Transverse colon (tissue), 4 donors: ENCODE data around the gene ZMIZ1. TPM values are rescaled to one million over a fixed set of nuclear protein-coding genes. Genes with fewer than 3 reads are reported as not detected.

ENCODE experiments used
- DNase-seq: peaks from one replicate; pipeline ENCODE4 v3.0.0-alpha.2; 2019
- H3K27ac ChIP-seq, 4 donors: fragments of 200-600 bp; sonication (generic); 2 replicates each; pipeline ENCODE4 v1.5.1; 2016 to 2018; ENCODE audit warnings: inconsistent platforms in 4 of 4
- H3K27me3 ChIP-seq: fragments of 200-600 bp; sonication (generic); 2 replicates; pipeline ENCODE4 v1.5.1; 2017; ENCODE audit warnings: inconsistent platforms
- H3K36me3 ChIP-seq, 4 donors: fragments of 200-600 bp; sonication (generic); 2 replicates each; pipeline ENCODE4 v1.5.1; 2017 to 2019; ENCODE audit warnings: inconsistent platforms in 4 of 4
- H3K4me1 ChIP-seq, 4 donors: fragments of 200-600 bp; sonication (generic); 2 replicates each; pipeline ENCODE4 v1.5.1; 2017 to 2020; ENCODE audit warnings: inconsistent platforms in 4 of 4
- H3K4me3 ChIP-seq, 4 donors: fragments of 200-600 bp; sonication (generic); 1 replicate in 1 of 4; 2 replicates in 3 of 4; pipeline versions ENCODE4 v1.5.1 to v1.6.1; 2017 to 2019; ENCODE audit warnings: inconsistent platforms in 4 of 4
- H3K9me3 ChIP-seq, 2 donors: fragments of 200-600 bp; sonication (generic); 2 replicates each; pipeline ENCODE4 v1.5.1; 2017 to 2019; ENCODE audit warnings: inconsistent platforms in 2 of 2
- CTCF ChIP-seq, 5 experiments: fragments of 200-600 bp in 3 of 5; fragments of 450-650 bp in 2 of 5; sonication (generic) in 3 of 5; IDR thresholded peaks; 1 replicate in 2 of 5; 2 replicates in 3 of 5; pipeline ENCODE4 v1.5.1; 2016 to 2017; ENCODE audit warnings: antibody characterized with exemption in 5 of 5, inconsistent platforms in 3 of 5, mild to moderate bottlenecking in 2 of 5, moderate library complexity in 1 of 5
- EP300 ChIP-seq: sonication (generic); formaldehyde crosslinking; IDR thresholded peaks from one replicate; pipeline ENCODE4 v1.6.1; 2017; ENCODE audit warnings: antibody characterized with exemption, low read depth
- POLR2A ChIP-seq: fragments of 450-650 bp; IDR thresholded peaks from one replicate; pipeline ENCODE4 v1.6.1; 2016; ENCODE audit warnings: antibody characterized with exemption, mild to moderate bottlenecking, moderate library complexity
- POLR2AphosphoS5 ChIP-seq, 3 donors: sonication (generic); formaldehyde crosslinking; IDR thresholded peaks; one replicate each; pipeline ENCODE4 v1.6.1; 2016; ENCODE audit warnings: antibody characterized with exemption in 3 of 3
- WGBS, 2 donors: methylation state at CpG; one replicate each; pipeline ENCODE4 v1.1.5; 2018; ENCODE audit warnings: low coverage in 1 of 2; 5-methylcytosine and 5-hydroxymethylcytosine counted together
- in situ Hi-C, 4 donors: fragments of 200-750 bp; cut with MboI; loops; one replicate each; pipeline versions ENCODE4 v1.15.0 to v1.15.1; 2017; ENCODE audit warnings: low sequenced_read_pairs in 3 of 4, low pct_ligation_motif_present in 1 of 4, low pct_unique_long_range_greater_than_20kb in 1 of 4
- intact Hi-C: fragments of 100-400 bp; cut with DNase I; formaldehyde crosslinking; loops from one replicate; pipeline ENCODE4 v1.15.1; 2023; ENCODE audit warnings: low total_unique reads
- total RNA-seq, 4 donors: library from RNA; depleted of rRNA; stranded (reverse); fragments of >200 nt; gene quantifications; one replicate each; pipeline ENCODE4 v1.1.0, GENCODE V29; 2016

Gene ZMIZ1
- total RNA-seq, 4 donors from 2014 or later: 32.0 to 108 (median 63.0) TPM

- in situ Hi-C loops (no loop called here), intact Hi-C loops (no loop called here)
- Histone ChIP-seq H3K4me3 (no peak overlapping the region), H3K27ac (peak overlapping the region in 3 of 4 donors; percentile 33 to 52 (median 44)), H3K27me3 (no peaks in the 10 kb centered on the region), H3K4me1 (peaks cover 0 to 59% (median 24%) of the 10 kb centered on the region in 4 donors), H3K9me3 (no peaks in the 10 kb centered on the region), H3K36me3 (no peaks in the 10 kb centered on the region)
- DNase-seq: no peak
- 32 to 48% methylated on average over 2 to 4 of the region's 4 CpGs for WGBS, 2 donors
- TF ChIP-seq POLR2AphosphoS5 (IDR thresholded peaks at IDR 0.05) (no peak), EP300 (no peak), CTCF (IDR thresholded peaks at IDR 0.05) (no peak), POLR2A (no peak)
Observed at GRCh38 chr10:79128923-79129305, 60.1 kb downstream of the ZMIZ1 start.

GRCh38 chr10:79129361-79129997, 60.7 kb downstream of the ZMIZ1 start:
- in situ Hi-C loops: no loop called here
- Histone ChIP-seq H3K36me3 (no peaks in the 10 kb centered on the region), H3K27ac (peak overlapping the region in 3 of 4 donors; percentile 33 to 52 (median 44)), H3K4me1 (peaks cover 0 to 63% (median 24%) of the 10 kb centered on the region in 4 donors), H3K27me3 (no peaks in the 10 kb centered on the region), H3K9me3 (no peaks in the 10 kb centered on the region), H3K4me3 (no peak overlapping the region)
- no peak for DNase-seq
- 67% methylated on average over 8 of the region's 8 CpGs; no CpG with 5 or more reads in 1 of the 2 donors for WGBS, 2 donors
- intact Hi-C loops: no loop called here
- TF ChIP-seq CTCF (IDR thresholded peaks at IDR 0.05) (no peak), EP300 (no peak), POLR2AphosphoS5 (IDR thresholded peaks at IDR 0.05) (no peak), POLR2A (no peak)

DNA sequence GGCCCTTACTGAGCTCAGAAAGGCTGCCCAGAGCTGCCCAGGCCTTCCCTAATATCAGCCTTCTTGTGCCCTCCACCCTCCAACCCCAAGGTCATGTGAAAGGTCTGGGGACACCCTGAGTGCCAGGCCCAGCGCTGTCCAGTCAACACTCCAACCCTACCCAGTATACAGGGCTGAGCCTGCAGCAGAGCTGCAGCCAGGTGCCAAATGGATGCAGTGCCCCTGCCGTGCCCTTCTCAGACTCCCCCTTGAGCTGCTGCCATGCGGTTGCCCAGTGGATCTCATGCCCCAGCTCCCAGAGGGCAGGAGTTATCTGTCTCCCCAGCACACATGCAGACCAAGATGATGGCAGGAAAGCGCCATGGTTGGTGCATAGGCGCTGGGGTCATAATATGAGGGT, 61.5 kb downstream of the ZMIZ1 start:
- no peak for DNase-seq
- WGBS, 2 donors: 92% methylated on average over 5 of the region's 5 CpGs; no CpG with 5 or more reads in 1 of the 2 donors
- TF ChIP-seq POLR2A: no peak
- TF ChIP-seq POLR2AphosphoS5 (IDR thresholded peaks at IDR 0.05): no peak
- TF ChIP-seq CTCF (IDR thresholded peaks at IDR 0.05): no peak
- TF ChIP-seq EP300: no peak
- Histone ChIP-seq H3K9me3 (no peaks in the 10 kb centered on the region), H3K4me1 (peaks cover 0 to 60% (median 24%) of the 10 kb centered on the region in 4 donors), H3K27ac (no peak overlapping the region), H3K4me3 (no peak overlapping the region), H3K36me3 (no peaks in the 10 kb centered on the region), H3K27me3 (no peaks in the 10 kb centered on the region)
- in situ Hi-C loops (no loop called here), intact Hi-C loops (no loop called here)

DNA sequence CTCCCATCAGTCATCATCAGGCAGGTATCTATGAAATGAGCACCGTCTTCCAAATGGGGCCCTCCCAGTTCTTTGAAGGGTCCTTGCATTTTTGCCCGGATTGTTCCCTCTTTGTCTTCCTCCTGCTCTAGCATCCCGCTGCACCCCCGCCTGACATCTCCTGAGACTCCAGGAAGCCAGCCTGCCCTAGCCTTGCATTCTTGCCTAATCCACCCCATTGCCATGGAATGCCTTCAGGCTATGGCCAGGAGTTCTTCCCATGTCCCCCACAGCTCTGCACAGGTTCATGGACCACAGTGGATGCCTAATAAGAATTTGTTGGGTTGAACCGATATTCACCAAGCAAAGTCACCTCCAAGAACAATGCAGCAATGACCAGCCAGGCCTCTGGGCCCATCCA, 62.1 kb downstream of the ZMIZ1 start:
- Histone ChIP-seq H3K36me3 (no peaks in the 10 kb centered on the region), H3K4me1 (peaks cover 0 to 66% (median 24%) of the 10 kb centered on the region in 4 donors), H3K4me3 (no peak overlapping the region), H3K27ac (no peak overlapping the region), H3K27me3 (no peaks in the 10 kb centered on the region), H3K9me3 (no peaks in the 10 kb centered on the region)
- TF ChIP-seq POLR2A (no peak), POLR2AphosphoS5 (IDR thresholded peaks at IDR 0.05) (no peak), CTCF (IDR thresholded peaks at IDR 0.05) (no peak), EP300 (no peak)
- no peak for DNase-seq
- in situ Hi-C loops: no loop called here
- intact Hi-C loops: no loop called here
- WGBS, 2 donors: 92 to 100% methylated on average over 1 to 5 of the region's 5 CpGs
